Measurements from ENCODE around the gene MPP2. TPM values are rescaled to one million over a fixed set of nuclear protein-coding genes. Genes with fewer than 3 reads are reported as not detected.
"Not testable (repeated sequence)": the region's sequence is repeated elsewhere in the genome, so short reads cannot be mapped to it uniquely, and the experiment has no call there.

MPP2 gene
- total RNA-seq, 1 experiment from 2014 or later, result 2.6 TPM

DNA sequence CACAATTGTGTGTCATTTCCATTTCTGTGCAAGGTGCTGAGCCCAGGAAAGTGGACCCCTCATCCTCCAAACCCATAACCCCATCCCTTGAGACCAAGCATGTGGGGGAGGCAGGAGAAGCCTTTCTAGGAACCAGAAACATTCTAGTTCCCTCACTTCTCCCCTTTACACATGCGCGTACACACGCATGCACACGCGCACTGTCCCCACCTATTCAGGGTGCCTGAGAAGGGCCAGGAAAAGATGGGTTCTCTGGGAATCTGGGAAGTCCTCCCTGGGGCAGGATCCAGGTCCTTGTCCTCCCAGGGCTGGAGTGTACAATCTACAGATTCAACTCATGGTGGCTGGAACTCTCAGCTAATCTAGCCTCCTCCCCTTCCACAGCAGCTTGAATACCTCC, 32.5 kb upstream of the MPP2 start:
- ChIA-PET CTCF (no interaction called here), POLR2A (ENCODE audit: low non-redundant PET) (no interaction called here)
- H3K27me3 ChIP-seq (replicated peaks; ENCODE audit: insufficient read depth, low read depth, low read length, poor library complexity), result no peaks in the 10 kb centered on the region
- TF ChIP-seq, protein P1, sequence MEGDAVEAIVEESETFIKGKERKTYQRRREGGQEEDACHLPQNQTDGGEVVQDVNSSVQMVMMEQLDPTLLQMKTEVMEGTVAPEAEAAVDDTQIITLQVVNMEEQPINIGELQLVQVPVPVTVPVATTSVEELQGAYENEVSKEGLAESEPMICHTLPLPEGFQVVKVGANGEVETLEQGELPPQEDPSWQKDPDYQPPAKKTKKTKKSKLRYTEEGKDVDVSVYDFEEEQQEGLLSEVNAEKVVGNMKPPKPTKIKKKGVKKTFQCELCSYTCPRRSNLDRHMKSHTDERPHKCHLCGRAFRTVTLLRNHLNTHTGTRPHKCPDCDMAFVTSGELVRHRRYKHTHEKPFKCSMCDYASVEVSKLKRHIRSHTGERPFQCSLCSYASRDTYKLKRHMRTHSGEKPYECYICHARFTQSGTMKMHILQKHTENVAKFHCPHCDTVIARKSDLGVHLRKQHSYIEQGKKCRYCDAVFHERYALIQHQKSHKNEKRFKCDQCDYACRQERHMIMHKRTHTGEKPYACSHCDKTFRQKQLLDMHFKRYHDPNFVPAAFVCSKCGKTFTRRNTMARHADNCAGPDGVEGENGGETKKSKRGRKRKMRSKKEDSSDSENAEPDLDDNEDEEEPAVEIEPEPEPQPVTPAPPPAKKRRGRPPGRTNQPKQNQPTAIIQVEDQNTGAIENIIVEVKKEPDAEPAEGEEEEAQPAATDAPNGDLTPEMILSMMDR (conservative IDR thresholded peaks at IDR 0.05; ENCODE audit: low read depth, low read length), result no peak
- TF ChIP-seq EZH2 (IDR thresholded peaks at IDR 0.05; ENCODE audit: borderline replicate concordance, low read depth, low read length, poor library complexity, severe bottlenecking), result no peak
- no peak for DNase-seq (ENCODE audit: low spot score)
- no peak overlapping the region for H3K27ac ChIP-seq (ENCODE audit: low read depth, low read length, poor library complexity, severe bottlenecking)
- no peaks in the 10 kb centered on the region for H3K36me3 ChIP-seq (ENCODE audit: insufficient read depth, low read length, poor library complexity, severe bottlenecking)
- no peaks in the 10 kb centered on the region for H3K9me3 ChIP-seq (ENCODE audit: low read depth, low read length, poor library complexity, severe bottlenecking)
- no peaks in the 10 kb centered on the region for H3K4me1 ChIP-seq (ENCODE audit: insufficient read depth, low read length, poor library complexity, severe bottlenecking)
- intact Hi-C loops (cut with micrococcal nuclease; ENCODE audit: unreplicated experiment), result loop anchor here (5.0 kb wide), 1 partner anchor 232 kb away; the partner anchor contains the start of gene ASB16
- H3K4me3 ChIP-seq (ENCODE audit: low read depth, low read length, poor library complexity, severe bottlenecking), result no peak overlapping the region
- BruUV-seq (replicated peaks), result no TSS peak

DNA sequence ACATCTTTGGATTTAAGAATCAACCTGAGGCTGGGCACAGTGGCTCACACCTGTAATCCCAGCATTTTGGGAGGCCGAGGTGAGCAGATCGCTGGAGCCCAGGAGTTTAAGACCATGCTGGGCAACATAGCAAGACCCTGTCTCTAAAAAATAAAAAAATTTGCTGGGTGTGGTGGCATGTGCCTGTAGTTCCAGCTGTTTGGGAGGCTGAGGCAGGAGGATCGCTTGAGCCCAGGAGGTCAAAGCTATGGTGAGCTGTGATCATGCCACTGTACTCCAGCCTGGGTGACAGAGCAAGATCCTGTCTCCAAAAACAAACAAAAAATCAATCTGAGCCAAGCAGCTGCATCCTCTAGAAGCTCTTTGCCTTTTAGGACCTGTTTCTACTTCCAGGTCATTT, 32.1 kb upstream of the MPP2 start:
- BruUV-seq (replicated peaks); H3K4me1 ChIP-seq (ENCODE audit: insufficient read depth, low read length, poor library complexity, severe bottlenecking); CTCF ChIA-PET; H3K4me3 ChIP-seq (ENCODE audit: low read depth, low read length, poor library complexity, severe bottlenecking); H3K9me3 ChIP-seq (ENCODE audit: low read depth, low read length, poor library complexity, severe bottlenecking); intact Hi-C loops (cut with micrococcal nuclease; ENCODE audit: unreplicated experiment); POLR2A ChIA-PET (ENCODE audit: low non-redundant PET); H3K36me3 ChIP-seq (ENCODE audit: insufficient read depth, low read length, poor library complexity, severe bottlenecking); DNase-seq (ENCODE audit: low spot score); H3K27ac ChIP-seq (ENCODE audit: low read depth, low read length, poor library complexity, severe bottlenecking); H3K27me3 ChIP-seq (replicated peaks; ENCODE audit: insufficient read depth, low read depth, low read length, poor library complexity): not testable (repeated sequence)

DNA sequence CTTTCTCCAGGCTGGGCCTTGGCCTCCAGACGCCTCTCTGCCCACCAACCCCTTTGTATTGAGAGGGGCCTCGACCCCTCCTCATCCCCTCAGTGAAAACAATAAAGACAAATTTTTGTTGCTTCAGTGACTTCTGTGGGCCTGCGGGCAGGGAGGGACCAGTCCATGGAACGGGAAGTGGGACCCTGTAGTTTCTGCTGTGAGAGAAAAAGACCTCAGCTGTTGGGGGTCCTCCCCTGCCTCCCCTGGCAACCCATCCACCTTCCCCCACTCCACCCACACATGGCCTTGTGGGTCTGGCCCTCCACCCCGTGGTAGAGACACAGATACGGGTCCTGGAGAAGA, 31.5 kb upstream of the MPP2 start:
- CTCF ChIA-PET, result no interaction called here
- DNase-seq (ENCODE audit: low spot score), result no peak
- intact Hi-C loops (cut with micrococcal nuclease; ENCODE audit: unreplicated experiment), result no loop called here
- BruUV-seq (replicated peaks), result no TSS peak
- no peak overlapping the region for H3K27ac ChIP-seq (ENCODE audit: low read depth, low read length, poor library complexity, severe bottlenecking)
- no peaks in the 10 kb centered on the region for H3K36me3 ChIP-seq (ENCODE audit: insufficient read depth, low read length, poor library complexity, severe bottlenecking)
- H3K27me3 ChIP-seq (replicated peaks; ENCODE audit: insufficient read depth, low read depth, low read length, poor library complexity), result no peaks in the 10 kb centered on the region
- POLR2A ChIA-PET (ENCODE audit: low non-redundant PET), result no interaction called here
- no peaks in the 10 kb centered on the region for H3K9me3 ChIP-seq (ENCODE audit: low read depth, low read length, poor library complexity, severe bottlenecking)
- no peak overlapping the region for H3K4me3 ChIP-seq (ENCODE audit: low read depth, low read length, poor library complexity, severe bottlenecking)
- TF ChIP-seq EZH2 (IDR thresholded peaks at IDR 0.05; ENCODE audit: borderline replicate concordance, low read depth, low read length, poor library complexity, severe bottlenecking), result no peak
- TF ChIP-seq, protein P1 (conservative IDR thresholded peaks at IDR 0.05; ENCODE audit: low read depth, low read length), result no peak
- H3K4me1 ChIP-seq (ENCODE audit: insufficient read depth, low read length, poor library complexity, severe bottlenecking), result no peaks in the 10 kb centered on the region

DNA sequence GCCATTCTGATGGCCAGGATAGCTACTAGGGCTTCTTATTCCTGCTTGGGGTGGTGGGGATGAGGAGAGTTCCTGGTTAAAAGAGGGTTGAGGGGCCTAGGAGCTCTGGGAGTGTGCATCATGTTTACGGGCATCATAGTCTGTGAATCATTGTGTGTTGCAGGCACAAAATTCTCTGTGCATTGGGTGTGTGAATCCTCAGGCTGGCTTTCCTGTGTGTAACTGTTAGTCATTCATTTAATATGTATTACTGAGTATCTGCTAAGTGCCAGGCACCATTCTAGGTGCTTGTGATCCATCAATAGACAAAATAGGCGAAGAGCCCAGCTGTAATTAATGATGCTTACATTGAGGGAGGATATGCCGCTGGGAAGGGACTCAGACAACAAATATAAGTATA, 29.1 kb upstream of the MPP2 start:
- intact Hi-C loops (cut with micrococcal nuclease; ENCODE audit: unreplicated experiment), result no loop called here
- CTCF ChIA-PET, result no interaction called here
- POLR2A ChIA-PET (ENCODE audit: low non-redundant PET), result no interaction called here
- H3K4me1 ChIP-seq (ENCODE audit: insufficient read depth, low read length, poor library complexity, severe bottlenecking), result no peaks in the 10 kb centered on the region
- TF ChIP-seq, protein P1 (conservative IDR thresholded peaks at IDR 0.05; ENCODE audit: low read depth, low read length), result no peak
- no peak for TF ChIP-seq EZH2 (IDR thresholded peaks at IDR 0.05; ENCODE audit: borderline replicate concordance, low read depth, low read length, poor library complexity, severe bottlenecking)
- no peak overlapping the region for H3K27ac ChIP-seq (ENCODE audit: low read depth, low read length, poor library complexity, severe bottlenecking)
- no TSS peak for BruUV-seq (replicated peaks)
- no peak overlapping the region for H3K4me3 ChIP-seq (ENCODE audit: low read depth, low read length, poor library complexity, severe bottlenecking)
- no peaks in the 10 kb centered on the region for H3K36me3 ChIP-seq (ENCODE audit: insufficient read depth, low read length, poor library complexity, severe bottlenecking)
- H3K9me3 ChIP-seq (ENCODE audit: low read depth, low read length, poor library complexity, severe bottlenecking), result no peaks in the 10 kb centered on the region
- H3K27me3 ChIP-seq (replicated peaks; ENCODE audit: insufficient read depth, low read depth, low read length, poor library complexity), result no peaks in the 10 kb centered on the region
- no peak for DNase-seq (ENCODE audit: low spot score)
